MCF 10A (cell line): Measurements from ENCODE around the gene NUPR1. TPM values are rescaled to one million over a fixed set of nuclear protein-coding genes. Genes with fewer than 3 reads are reported as not detected.
A peak's percentile ranks its signal among the peaks of the same experiment; 100 is the strongest.

Source experiments
- BruUV-seq: library from RNA; stranded (reverse); fragments of 400-500 nt; replicated peaks from 2 replicates; lab custom pipeline; 2021; lab: Mats Ljungman, UMichigan
- CTCF ChIA-PET: fragments of 300-600 bp; sonication (Branson Sonifier 250); formaldehyde crosslinking; extraction: SDS; loops from one replicate; lab custom pipeline; 2021; ENCODE audit warnings: antibody characterized with exemption, inconsistent platforms; lab: Yijun Ruan, JAX
- POLR2A ChIA-PET: fragments of 300-600, 350-650 bp; sonication (Branson Sonifier 250); formaldehyde crosslinking; extraction: SDS; loops from one replicate; lab custom pipeline; 2020; ENCODE audit warnings: antibody characterized with exemption, inconsistent platforms; lab: Yijun Ruan, JAX
- DNase-seq: peaks from one replicate; pipeline ENCODE4 v3.0.0-alpha.2; 2018; ENCODE audit not compliant: unreplicated experiment
- H3K27ac Mint-ChIP-seq: one replicate; pipeline ENCODE4 v1.8.0; 2022; ENCODE audit warnings: mild to moderate bottlenecking, low read depth, mixed read lengths; ENCODE audit not compliant: unreplicated experiment
- H3K27me3 Mint-ChIP-seq: one replicate; pipeline ENCODE4 v1.8.0; 2022; ENCODE audit warnings: mixed read lengths; ENCODE audit not compliant: insufficient read depth, unreplicated experiment
- H3K36me3 Mint-ChIP-seq: one replicate; pipeline ENCODE4 v1.8.0; 2022; ENCODE audit warnings: mild to moderate bottlenecking, moderate library complexity, mixed read lengths; ENCODE audit not compliant: insufficient read depth, unreplicated experiment
- H3K4me1 Mint-ChIP-seq: one replicate; pipeline ENCODE4 v1.8.0; 2022; ENCODE audit warnings: mixed read lengths; ENCODE audit not compliant: insufficient read depth, unreplicated experiment
- H3K4me3 Mint-ChIP-seq: one replicate; pipeline ENCODE4 v1.8.0; 2022; ENCODE audit warnings: mild to moderate bottlenecking, moderate library complexity, mixed read lengths; ENCODE audit not compliant: unreplicated experiment
- H3K9me3 Mint-ChIP-seq: one replicate; pipeline ENCODE4 v1.8.0; 2022; ENCODE audit warnings: mixed read lengths; ENCODE audit not compliant: unreplicated experiment
- intact Hi-C: fragments of 100-400 bp; cut with micrococcal nuclease; formaldehyde crosslinking; loops from 2 replicates; pipeline ENCODE4 v1.14.1; 2022
- total RNA-seq: library from RNA; stranded (reverse); gene quantifications from 2 replicates; pipeline ENCODE4 v1.2.3, GENCODE V29; 2022
- TF ChIP-seq, protein P1 (sequence below): fragments of 200-600 bp; IDR thresholded peaks from one replicate; pipeline ENCODE4 v1.8.0; 2022; ENCODE audit warnings: antibody characterized with exemption, mild to moderate bottlenecking; ENCODE audit not compliant: unreplicated experiment

The NUPR1 gene
- total RNA-seq, 1 experiment from 2014 or later = 291 TPM

DNA sequence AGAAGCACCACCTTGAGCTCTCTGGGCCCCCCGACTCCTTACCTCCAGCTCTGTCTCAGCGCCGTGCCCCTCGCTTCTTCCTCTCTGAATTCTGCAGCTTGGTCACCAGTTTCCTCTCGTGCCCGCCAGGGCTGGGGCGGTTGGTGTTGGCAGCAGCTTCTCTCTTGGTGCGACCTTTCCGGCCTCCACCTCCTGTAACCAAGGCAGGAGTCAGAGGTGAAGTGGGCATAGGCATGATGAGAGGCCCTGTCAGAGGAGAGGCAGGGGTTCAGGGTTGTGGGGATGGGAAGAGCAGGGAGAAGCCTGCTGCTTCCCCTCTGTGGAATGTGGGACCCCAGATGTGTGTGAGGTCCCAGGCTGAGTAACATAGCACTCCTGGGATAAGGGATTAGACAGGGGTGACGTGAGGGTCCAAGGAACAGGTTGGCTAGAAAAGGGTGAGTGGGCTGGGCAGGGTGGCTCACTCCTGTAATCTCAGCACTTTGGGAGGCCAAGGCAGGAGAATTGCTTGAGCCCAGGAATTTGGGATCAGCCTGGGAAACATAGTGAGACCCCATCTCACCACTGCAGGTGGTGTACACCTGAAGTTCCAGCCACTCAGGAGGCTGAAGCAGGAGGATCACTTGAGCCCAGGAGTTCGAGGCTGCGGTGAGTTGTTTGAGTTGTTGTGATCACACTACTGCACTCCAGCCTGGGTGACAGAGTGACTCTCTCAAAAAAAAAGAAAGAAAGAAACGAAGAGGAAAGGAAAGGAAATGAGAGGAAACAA lies 626 bp downstream of the NUPR1 start:
- CTCF ChIA-PET = interaction anchor here (1.1 kb wide), 1 partner anchor 11 kb away, joined by 6 read pairs; no protein-coding TSS in a partner anchor
- DNase-seq = no peak
- H3K4me1 Mint-ChIP-seq = peaks cover 42% of the 10 kb centered on the region
- TF ChIP-seq, protein P1, sequence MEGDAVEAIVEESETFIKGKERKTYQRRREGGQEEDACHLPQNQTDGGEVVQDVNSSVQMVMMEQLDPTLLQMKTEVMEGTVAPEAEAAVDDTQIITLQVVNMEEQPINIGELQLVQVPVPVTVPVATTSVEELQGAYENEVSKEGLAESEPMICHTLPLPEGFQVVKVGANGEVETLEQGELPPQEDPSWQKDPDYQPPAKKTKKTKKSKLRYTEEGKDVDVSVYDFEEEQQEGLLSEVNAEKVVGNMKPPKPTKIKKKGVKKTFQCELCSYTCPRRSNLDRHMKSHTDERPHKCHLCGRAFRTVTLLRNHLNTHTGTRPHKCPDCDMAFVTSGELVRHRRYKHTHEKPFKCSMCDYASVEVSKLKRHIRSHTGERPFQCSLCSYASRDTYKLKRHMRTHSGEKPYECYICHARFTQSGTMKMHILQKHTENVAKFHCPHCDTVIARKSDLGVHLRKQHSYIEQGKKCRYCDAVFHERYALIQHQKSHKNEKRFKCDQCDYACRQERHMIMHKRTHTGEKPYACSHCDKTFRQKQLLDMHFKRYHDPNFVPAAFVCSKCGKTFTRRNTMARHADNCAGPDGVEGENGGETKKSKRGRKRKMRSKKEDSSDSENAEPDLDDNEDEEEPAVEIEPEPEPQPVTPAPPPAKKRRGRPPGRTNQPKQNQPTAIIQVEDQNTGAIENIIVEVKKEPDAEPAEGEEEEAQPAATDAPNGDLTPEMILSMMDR = no peak
- peak overlapping the region; percentile 96 for H3K27ac Mint-ChIP-seq
- BruUV-seq = no TSS peak
- H3K27me3 Mint-ChIP-seq = no peaks in the 10 kb centered on the region
- H3K4me3 Mint-ChIP-seq = peak overlapping the region; percentile 79
- H3K36me3 Mint-ChIP-seq = peaks cover 40% of the 10 kb centered on the region
- POLR2A ChIA-PET = interaction anchor here (0.6 to 3.4 kb wide), 13 partner anchors 14 to 431 kb away, joined by 3 to 36 read pairs (median 4); partner anchors contain the start of genes CLN3, SGF29 and TUFM
- peaks cover 8% of the 10 kb centered on the region for H3K9me3 Mint-ChIP-seq
- intact Hi-C loops = no loop called here

DNA sequence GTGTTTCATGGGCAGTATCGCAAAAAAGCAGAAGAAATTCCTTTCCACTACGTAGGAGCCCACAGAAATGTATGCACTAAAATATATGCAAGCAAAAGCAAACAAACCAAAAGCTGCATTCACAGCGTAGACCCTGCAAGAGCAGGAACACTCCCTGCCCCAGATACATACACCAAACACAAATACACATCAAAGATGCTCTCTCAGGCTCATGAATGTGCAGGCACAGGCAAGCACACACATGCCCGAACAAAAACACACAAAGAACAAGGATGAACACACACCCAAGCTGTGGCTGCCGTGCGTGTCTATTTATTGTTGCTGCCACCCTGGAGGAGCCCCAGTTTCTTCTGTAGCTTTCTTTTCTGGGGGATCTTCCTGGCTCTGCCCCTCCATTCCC lies 1.7 kb downstream of the NUPR1 start:
- CTCF ChIA-PET = no interaction called here
- Mint-ChIP-seq H3K4me1 (peaks cover 50% of the 10 kb centered on the region), H3K27ac (peak overlapping the region; percentile 96), H3K4me3 (peak overlapping the region; percentile 79), H3K27me3 (no peaks in the 10 kb centered on the region), H3K9me3 (peaks cover 8% of the 10 kb centered on the region), H3K36me3 (peaks cover 44% of the 10 kb centered on the region)
- peak; percentile 82 for DNase-seq
- TF ChIP-seq, protein P1 = no peak
- intact Hi-C loops = no loop called here
- POLR2A ChIA-PET = interaction anchor here (0.7 to 2.1 kb wide), 5 partner anchors 17 to 285 kb away, joined by 3 to 17 read pairs (median 9); partner anchors contain the start of genes CLN3 and SGF29
- BruUV-seq = no TSS peak

DNA sequence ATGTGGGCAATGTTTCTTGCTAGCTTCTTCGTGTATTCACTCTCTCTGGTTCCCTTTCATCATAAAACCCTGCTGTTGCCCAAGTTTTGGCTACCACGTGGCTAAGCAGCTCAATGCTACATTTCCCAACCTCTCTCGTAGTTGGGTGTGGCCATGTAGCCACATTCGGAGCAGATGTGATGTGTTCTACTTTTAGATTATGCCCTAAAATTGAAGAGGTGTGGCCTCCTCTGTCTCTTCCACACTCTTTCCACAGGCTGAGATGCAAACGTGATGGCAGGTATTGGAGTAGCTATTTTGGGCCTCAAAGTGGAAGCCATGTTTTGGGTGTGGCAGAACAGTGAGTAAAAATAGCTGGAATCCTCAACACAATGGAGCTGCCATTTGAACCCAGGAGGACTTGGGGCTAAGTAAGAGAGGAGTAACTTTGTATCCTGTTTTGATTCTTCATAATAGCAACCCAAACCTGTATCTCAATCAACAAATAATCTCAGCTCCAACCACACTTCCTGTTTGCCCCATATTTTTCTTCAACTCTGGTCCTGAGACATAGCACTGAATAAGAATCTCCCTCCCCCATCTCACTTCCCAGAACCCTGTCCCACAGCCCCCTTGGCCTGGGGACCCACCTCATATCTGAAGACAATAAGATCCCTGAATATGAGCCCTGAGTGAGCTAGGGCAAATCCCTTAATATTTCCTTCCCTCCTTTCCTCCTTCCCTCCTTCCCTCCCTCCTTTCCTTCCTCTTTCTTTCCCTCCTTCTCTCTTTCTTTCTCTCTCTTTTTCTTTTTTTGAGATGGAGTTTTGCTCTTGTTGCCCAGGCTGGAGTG lies 4.0 kb downstream of the NUPR1 start:
- BruUV-seq = no TSS peak

More for the DNA sequence above, 4.0 kb downstream of the NUPR1 start:
- ChIA-PET POLR2A (interaction anchor here (0.6 to 5.1 kb wide), 4 partner anchors 9 to 43 kb away, joined by 3 to 53 read pairs (median 3); partner anchors contain the start of genes CLN3 and SGF29), CTCF (interaction anchor here (0.7 to 1.5 kb wide), 3 partner anchors 43 to 410 kb away, joined by 3 to 6 read pairs (median 5); partner anchors contain the start of gene CLN3)
- peak overlapping the region; percentile 96 for H3K27ac Mint-ChIP-seq
- H3K4me1 Mint-ChIP-seq = peaks cover 53% of the 10 kb centered on the region
- H3K4me3 Mint-ChIP-seq = peak overlapping the region; percentile 56
- H3K27me3 Mint-ChIP-seq = no peaks in the 10 kb centered on the region
- intact Hi-C loops = no loop called here
- peaks cover 44% of the 10 kb centered on the region for H3K36me3 Mint-ChIP-seq
- peak; percentile 96 for DNase-seq
- H3K9me3 Mint-ChIP-seq = peaks cover 8% of the 10 kb centered on the region
- TF ChIP-seq, protein P1 = no peak
